Measurements from ENCODE around the gene UGDH.

UGDH gene

GRCh38 chr4:39486221-39486804, 40.9 kb downstream of the UGDH start:
- Histone ChIP-seq H3K4me1 (ENCODE audit: control insufficient read depth, low read depth, low read length) (no peaks in the 10 kb centered on the region), H3K4me3 (ENCODE audit: low read length) (no peak overlapping the region), H3K27me3 (ENCODE audit: control insufficient read depth, insufficient read depth, low read length) (no peaks in the 10 kb centered on the region), H3K36me3 (ENCODE audit: control insufficient read depth, low read depth, low read length) (no peaks in the 10 kb centered on the region), H3K27ac (ENCODE audit: low read length) (no peak overlapping the region), H3K9me3 (ENCODE audit: control insufficient read depth, low read depth, low read length) (no peaks in the 10 kb centered on the region), H3K9ac (ENCODE audit: low read length) (no peak overlapping the region)

GRCh38 chr4:39484582-39485272, 42.5 kb downstream of the UGDH start:
- Histone ChIP-seq H3K4me3 (ENCODE audit: low read length) (no peak overlapping the region), H3K27me3 (ENCODE audit: control insufficient read depth, insufficient read depth, low read length) (no peaks in the 10 kb centered on the region), H3K4me1 (ENCODE audit: control insufficient read depth, low read depth, low read length) (no peaks in the 10 kb centered on the region), H3K36me3 (ENCODE audit: control insufficient read depth, low read depth, low read length) (no peaks in the 10 kb centered on the region), H3K9ac (ENCODE audit: low read length) (no peak overlapping the region), H3K27ac (ENCODE audit: low read length) (no peak overlapping the region), H3K9me3 (ENCODE audit: control insufficient read depth, low read depth, low read length) (no peaks in the 10 kb centered on the region)

GRCh38 chr4:39480902-39481695, 46.1 kb downstream of the UGDH start:
- peaks cover 11% of the 10 kb centered on the region for H3K36me3 ChIP-seq (ENCODE audit: control insufficient read depth, low read depth, low read length)
- no peak overlapping the region for H3K9ac ChIP-seq (ENCODE audit: low read length)
- no peaks in the 10 kb centered on the region for H3K9me3 ChIP-seq (ENCODE audit: control insufficient read depth, low read depth, low read length)
- no peaks in the 10 kb centered on the region for H3K27me3 ChIP-seq (ENCODE audit: control insufficient read depth, insufficient read depth, low read length)
- H3K4me1 ChIP-seq (ENCODE audit: control insufficient read depth, low read depth, low read length) = no peaks in the 10 kb centered on the region
- H3K27ac ChIP-seq (ENCODE audit: low read length) = no peak overlapping the region
- H3K4me3 ChIP-seq (ENCODE audit: low read length) = no peak overlapping the region

GRCh38 chr4:39480251-39480650, 47.0 kb downstream of the UGDH start:
- Histone ChIP-seq H3K36me3 (ENCODE audit: control insufficient read depth, low read depth, low read length) (peaks cover 13% of the 10 kb centered on the region), H3K4me1 (ENCODE audit: control insufficient read depth, low read depth, low read length) (no peaks in the 10 kb centered on the region), H3K9ac (ENCODE audit: low read length) (no peak overlapping the region), H3K9me3 (ENCODE audit: control insufficient read depth, low read depth, low read length) (no peaks in the 10 kb centered on the region), H3K27ac (ENCODE audit: low read length) (no peak overlapping the region), H3K4me3 (ENCODE audit: low read length) (no peak overlapping the region), H3K27me3 (ENCODE audit: control insufficient read depth, insufficient read depth, low read length) (no peaks in the 10 kb centered on the region)

GRCh38 chr4:39476187-39476895, 50.9 kb downstream of the UGDH start:
- no peak overlapping the region for H3K27ac ChIP-seq (ENCODE audit: low read length)
- H3K9ac ChIP-seq (ENCODE audit: low read length) = no peak overlapping the region
- peaks cover 29% of the 10 kb centered on the region for H3K36me3 ChIP-seq (ENCODE audit: control insufficient read depth, low read depth, low read length)
- H3K27me3 ChIP-seq (ENCODE audit: control insufficient read depth, insufficient read depth, low read length) = no peaks in the 10 kb centered on the region
- H3K4me3 ChIP-seq (ENCODE audit: low read length) = no peak overlapping the region
- no peaks in the 10 kb centered on the region for H3K9me3 ChIP-seq (ENCODE audit: control insufficient read depth, low read depth, low read length)
- H3K4me1 ChIP-seq (ENCODE audit: control insufficient read depth, low read depth, low read length) = no peaks in the 10 kb centered on the region

- peaks cover 45% of the 10 kb centered on the region for H3K36me3 ChIP-seq (ENCODE audit: control insufficient read depth, low read depth, low read length)
- no peaks in the 10 kb centered on the region for H3K4me1 ChIP-seq (ENCODE audit: control insufficient read depth, low read depth, low read length)
- no peak overlapping the region for H3K4me3 ChIP-seq (ENCODE audit: low read length)
- H3K9ac ChIP-seq (ENCODE audit: low read length) = no peak overlapping the region
- no peak overlapping the region for H3K27ac ChIP-seq (ENCODE audit: low read length)
- no peaks in the 10 kb centered on the region for H3K9me3 ChIP-seq (ENCODE audit: control insufficient read depth, low read depth, low read length)
- no peaks in the 10 kb centered on the region for H3K27me3 ChIP-seq (ENCODE audit: control insufficient read depth, insufficient read depth, low read length)
Observed at GRCh38 chr4:39472396-39472795, 54.8 kb downstream of the UGDH start.

- no peaks in the 10 kb centered on the region for H3K27me3 ChIP-seq (ENCODE audit: control insufficient read depth, insufficient read depth, low read length)
- no peaks in the 10 kb centered on the region for H3K4me1 ChIP-seq (ENCODE audit: control insufficient read depth, low read depth, low read length)
- no peak overlapping the region for H3K27ac ChIP-seq (ENCODE audit: low read length)
- no peaks in the 10 kb centered on the region for H3K9me3 ChIP-seq (ENCODE audit: control insufficient read depth, low read depth, low read length)
- no peak overlapping the region for H3K9ac ChIP-seq (ENCODE audit: low read length)
- H3K36me3 ChIP-seq (ENCODE audit: control insufficient read depth, low read depth, low read length) = peaks cover 35% of the 10 kb centered on the region
- no peak overlapping the region for H3K4me3 ChIP-seq (ENCODE audit: low read length)
Observed at GRCh38 chr4:39470402-39470801, 56.8 kb downstream of the UGDH start.

GRCh38 chr4:39469429-39470077, 57.7 kb downstream of the UGDH start:
- Histone ChIP-seq H3K9ac (ENCODE audit: low read length) (peak overlapping the region; percentile 55), H3K4me3 (ENCODE audit: low read length) (no peak overlapping the region), H3K9me3 (ENCODE audit: control insufficient read depth, low read depth, low read length) (no peaks in the 10 kb centered on the region), H3K27me3 (ENCODE audit: control insufficient read depth, insufficient read depth, low read length) (no peaks in the 10 kb centered on the region), H3K4me1 (ENCODE audit: control insufficient read depth, low read depth, low read length) (no peaks in the 10 kb centered on the region), H3K27ac (ENCODE audit: low read length) (peak overlapping the region; percentile 71), H3K36me3 (ENCODE audit: control insufficient read depth, low read depth, low read length) (peaks cover 42% of the 10 kb centered on the region)

- Histone ChIP-seq H3K27me3 (ENCODE audit: control insufficient read depth, insufficient read depth, low read length) (no peaks in the 10 kb centered on the region), H3K36me3 (ENCODE audit: control insufficient read depth, low read depth, low read length) (peaks cover 43% of the 10 kb centered on the region), H3K9me3 (ENCODE audit: control insufficient read depth, low read depth, low read length) (no peaks in the 10 kb centered on the region), H3K4me3 (ENCODE audit: low read length) (no peak overlapping the region), H3K4me1 (ENCODE audit: control insufficient read depth, low read depth, low read length) (no peaks in the 10 kb centered on the region), H3K9ac (ENCODE audit: low read length) (no peak overlapping the region), H3K27ac (ENCODE audit: low read length) (no peak overlapping the region)
Observed at GRCh38 chr4:39467464-39467863, 59.8 kb downstream of the UGDH start.

- Histone ChIP-seq H3K27ac (ENCODE audit: low read length) (no peak overlapping the region), H3K27me3 (ENCODE audit: control insufficient read depth, insufficient read depth, low read length) (no peaks in the 10 kb centered on the region), H3K36me3 (ENCODE audit: control insufficient read depth, low read depth, low read length) (peaks cover 40% of the 10 kb centered on the region), H3K4me3 (ENCODE audit: low read length) (no peak overlapping the region), H3K4me1 (ENCODE audit: control insufficient read depth, low read depth, low read length) (no peaks in the 10 kb centered on the region), H3K9ac (ENCODE audit: low read length) (no peak overlapping the region), H3K9me3 (ENCODE audit: control insufficient read depth, low read depth, low read length) (no peaks in the 10 kb centered on the region)
Observed at GRCh38 chr4:39466747-39467146, 60.5 kb downstream of the UGDH start.

- Histone ChIP-seq H3K36me3 (ENCODE audit: control insufficient read depth, low read depth, low read length) (peaks cover 28% of the 10 kb centered on the region), H3K27ac (ENCODE audit: low read length) (no peak overlapping the region), H3K9ac (ENCODE audit: low read length) (no peak overlapping the region), H3K27me3 (ENCODE audit: control insufficient read depth, insufficient read depth, low read length) (no peaks in the 10 kb centered on the region), H3K4me3 (ENCODE audit: low read length) (no peak overlapping the region), H3K9me3 (ENCODE audit: control insufficient read depth, low read depth, low read length) (no peaks in the 10 kb centered on the region), H3K4me1 (ENCODE audit: control insufficient read depth, low read depth, low read length) (no peaks in the 10 kb centered on the region)
Observed at GRCh38 chr4:39464886-39465501, 62.2 kb downstream of the UGDH start.

Data from iPS-18a (cell line).